K562 (cell line): ENCODE results near the gene TXNIP. TPM values are rescaled to one million over a fixed set of nuclear protein-coding genes. Genes with fewer than 3 reads are reported as not detected.
A peak's percentile ranks its signal among the peaks of the same experiment; 100 is the strongest.

ENCODE experiments used
- CUX1 ChIP-seq: fragments of 200-800 bp; sonication (Bioruptor generic); IDR thresholded peaks from 2 replicates; pipeline ENCODE4 v1.6.1; 2016; ENCODE audit warnings: missing genetic modification characterization, missing compliant biosample characterization
- RBM34 ChIP-seq: fragments of 200-400 bp; formaldehyde crosslinking; IDR thresholded peaks from 2 replicates; pipeline ENCODE4 v1.6.1; 2018; ENCODE audit warnings: low read length, borderline replicate concordance; ENCODE audit not compliant: insufficient read depth
- RCOR1 ChIP-seq, 2 experiments: IDR thresholded peaks; 2 replicates each; pipeline ENCODE4 v1.6.1; 2012; ENCODE audit warnings: low read depth in 2 of 2, low read length in 2 of 2, borderline replicate concordance in 1 of 2, improper control_type of control experiment in 1 of 2
- TOE1 ChIP-seq, 2 experiments: fragments of 450-650 bp in 1 of 2; sonication (generic) in 1 of 2; formaldehyde crosslinking in 1 of 2; IDR thresholded peaks; 2 replicates each; pipeline versions ENCODE4 v1.7.1 to v1.8.0; 2016 to 2022; ENCODE audit warnings: borderline replicate concordance in 2 of 2, mild to moderate bottlenecking in 2 of 2, antibody characterized with exemption in 1 of 2, inconsistent platforms in 1 of 2, low read depth in 1 of 2, missing genetic modification reagents in 1 of 2, moderate library complexity in 1 of 2
- ZNF316 ChIP-seq: fragments of 450-650 bp; IDR thresholded peaks from 2 replicates; pipeline ENCODE4 v1.6.1; 2016
- polyA plus RNA-seq, 8 experiments: library from polyadenylated mRNA; depleted of rRNA in 4 of 8; stranded (reverse) in 5 of 8; unstranded in 3 of 8; fragments of >200 nt; fragmentation: Nextera tagmentation in 2 of 8; fragmentation: Illumina TruSeq in 1 of 8; extraction: Ambion mirVana in 2 of 8; extraction: Trizol in 1 of 8; gene quantifications; 2 replicates each; pipeline versions ENCODE4 v1.2.1 to v1.2.3, GENCODE V29; 2011 to 2014; ENCODE audit warnings: inconsistent platforms in 1 of 8, missing spikeins in 1 of 8
- total RNA-seq, 7 experiments: library from RNA; depleted of rRNA in 6 of 7; stranded (reverse); fragments of >200 nt in 6 of 7; fragmentation: Illumina TruSeq in 2 of 7; extraction: Trizol in 2 of 7; gene quantifications; 2 replicates each; pipeline versions ENCODE4 v1.2.1 to v1.2.3, GENCODE V29; 2011 to 2021; ENCODE audit warnings: low replicate concordance in 1 of 7
- TF ChIP-seq, protein P1 (sequence below): fragments of 200-800 bp; sonication (Bioruptor generic); IDR thresholded peaks from 2 replicates; pipeline ENCODE4 v1.6.1; 2017; ENCODE audit warnings: missing genetic modification characterization, missing compliant biosample characterization

TXNIP gene
- total and polyA plus RNA-seq, 9 of the 15 experiments (the other 6 are each of a cell fraction or from before 2014, with no cell fraction given): 120 to 499 (median 257) TPM

DNA sequence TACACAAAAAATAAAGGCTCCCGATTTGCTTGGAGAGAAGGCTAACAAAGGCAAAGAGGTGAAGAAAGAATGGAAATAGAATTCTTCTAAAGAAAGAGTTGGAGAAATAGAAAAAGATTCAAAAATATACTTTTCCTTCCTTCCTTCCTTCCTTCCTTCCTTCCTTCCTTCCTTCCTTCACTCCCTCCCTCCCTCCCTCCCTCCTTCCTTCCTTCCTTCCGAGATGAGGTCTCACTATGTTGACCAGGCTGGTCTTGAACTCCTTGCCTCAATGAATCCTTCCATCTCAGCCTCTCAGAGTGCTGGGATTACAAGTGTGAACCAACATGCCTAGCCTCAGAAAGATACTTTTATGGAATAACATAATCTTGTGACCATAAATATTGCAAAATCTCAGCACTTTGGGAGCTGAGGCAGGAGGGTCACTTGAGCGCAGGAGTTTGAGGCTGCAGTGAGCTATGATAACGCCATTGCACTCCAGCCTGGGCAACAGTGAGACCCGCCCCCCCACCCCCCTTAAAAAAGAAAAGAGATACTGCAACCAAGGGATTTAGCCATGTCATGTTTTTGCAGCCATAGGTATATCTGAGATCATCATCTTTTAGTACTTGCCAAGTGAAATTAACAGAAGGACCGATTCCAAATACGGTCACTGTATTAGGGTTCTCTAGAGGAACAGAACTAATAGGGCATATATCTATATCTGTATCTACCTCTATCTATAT is 26.2 kb upstream of the TXNIP start (continued):
- TF ChIP-seq TOE1 (IDR thresholded peaks at IDR 0.05; ENCODE audit: borderline replicate concordance): no peak
- no peak for TF ChIP-seq TOE1 (CRISPR knock-in tag; IDR thresholded peaks at IDR 0.05; ENCODE audit: borderline replicate concordance, low read depth)
- TF ChIP-seq, protein P1, sequence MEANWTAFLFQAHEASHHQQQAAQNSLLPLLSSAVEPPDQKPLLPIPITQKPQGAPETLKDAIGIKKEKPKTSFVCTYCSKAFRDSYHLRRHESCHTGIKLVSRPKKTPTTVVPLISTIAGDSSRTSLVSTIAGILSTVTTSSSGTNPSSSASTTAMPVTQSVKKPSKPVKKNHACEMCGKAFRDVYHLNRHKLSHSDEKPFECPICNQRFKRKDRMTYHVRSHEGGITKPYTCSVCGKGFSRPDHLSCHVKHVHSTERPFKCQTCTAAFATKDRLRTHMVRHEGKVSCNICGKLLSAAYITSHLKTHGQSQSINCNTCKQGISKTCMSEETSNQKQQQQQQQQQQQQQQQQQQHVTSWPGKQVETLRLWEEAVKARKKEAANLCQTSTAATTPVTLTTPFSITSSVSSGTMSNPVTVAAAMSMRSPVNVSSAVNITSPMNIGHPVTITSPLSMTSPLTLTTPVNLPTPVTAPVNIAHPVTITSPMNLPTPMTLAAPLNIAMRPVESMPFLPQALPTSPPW (CRISPR knock-in tag): peak; percentile 82
- TF ChIP-seq RBM34: no peak
- no peak for TF ChIP-seq CUX1 (CRISPR knock-in tag)
- 0 out of 4 replicates have a peak, but pooled peaks of 1 of the 2 experiments have one; percentile 30 for TF ChIP-seq RCOR1 (IDR thresholded peaks at IDR 0.05; ENCODE audit: borderline replicate concordance in 1 of 2, low read depth in 2 of 2, low read length in 2 of 2)
- peak; percentile 57 for TF ChIP-seq ZNF316
